SK-N-SH treated with all-trans-retinoic acid at 6 μM for 48 hours (cell line): ENCODE data around the gene MCCD1.

ENCODE experiments used
- ATAC-seq: fragments of 200-7000 bp; cut with Tn5 transposase; 3 replicates; pipeline ENCODE4 v1.9.1; 2020; ENCODE audit warnings: mild to moderate bottlenecking, moderate library complexity
- ARNTL ChIP-seq: fragments of 450-650 bp; formaldehyde crosslinking; IDR thresholded peaks from 2 replicates; pipeline ENCODE4 v1.5.0; 2020; ENCODE audit warnings: low read depth, mild to moderate bottlenecking, moderate library complexity, borderline replicate concordance
- BACH2 ChIP-seq: fragments of 250-450 bp; sonication (Bioruptor Pico); IDR thresholded peaks from 2 replicates; pipeline ENCODE4 v1.9.0; 2021; ENCODE audit warnings: mild to moderate bottlenecking, borderline replicate concordance
- CREB5 ChIP-seq: fragments of 250-450 bp; sonication (Bioruptor Pico); IDR thresholded peaks from 2 replicates; pipeline ENCODE4 v1.5.1; 2020; ENCODE audit warnings: low read depth, mild to moderate bottlenecking, moderate library complexity
- CSDC2 ChIP-seq: fragments of 250-450 bp; sonication (Bioruptor Pico); IDR thresholded peaks from 2 replicates; pipeline ENCODE4 v1.5.0; 2020; ENCODE audit warnings: mild to moderate bottlenecking, moderate library complexity
- CSRNP3 ChIP-seq: fragments of 250-450 bp; sonication (Bioruptor Pico); IDR thresholded peaks from 2 replicates; pipeline ENCODE4 v1.5.1; 2021; ENCODE audit warnings: mild to moderate bottlenecking, moderate library complexity
- ESRRG ChIP-seq: fragments of 250-450 bp; sonication (Bioruptor Pico); IDR thresholded peaks from 2 replicates; pipeline ENCODE4 v1.6.1; 2021; ENCODE audit warnings: mild to moderate bottlenecking
- GLIS3 ChIP-seq: fragments of 250-450 bp; sonication (Bioruptor Pico); IDR thresholded peaks from 2 replicates; pipeline ENCODE4 v1.5.0; 2020; ENCODE audit warnings: mild to moderate bottlenecking, moderate library complexity
- OSR1 ChIP-seq: fragments of 250-450 bp; sonication (Bioruptor Pico); IDR thresholded peaks from 2 replicates; pipeline ENCODE4 v1.8.0; 2022; ENCODE audit warnings: moderate library complexity, mild to moderate bottlenecking, inconsistent platforms
- POU6F1 ChIP-seq: fragments of 250-450 bp; sonication (Bioruptor Pico); IDR thresholded peaks from 2 replicates; pipeline ENCODE4 v1.8.0; 2021; ENCODE audit warnings: low read depth, mild to moderate bottlenecking, moderate library complexity, borderline replicate concordance
- PPARA ChIP-seq: fragments of 250-450 bp; sonication (Bioruptor Pico); IDR thresholded peaks from 2 replicates; pipeline ENCODE4 v1.5.0; 2020; ENCODE audit warnings: mild to moderate bottlenecking, borderline replicate concordance
- RARB ChIP-seq: fragments of 250-450 bp; sonication (Bioruptor Pico); IDR thresholded peaks from 2 replicates; pipeline ENCODE4 v1.8.0; 2021; ENCODE audit warnings: mild to moderate bottlenecking, moderate library complexity
- SNAI2 ChIP-seq: fragments of 250-450 bp; sonication (Bioruptor Pico); IDR thresholded peaks from 2 replicates; pipeline ENCODE4 v1.5.0; 2020; ENCODE audit warnings: mild to moderate bottlenecking, moderate library complexity
- TCF4 ChIP-seq: fragments of 250-450 bp; sonication (Bioruptor Pico); IDR thresholded peaks from 2 replicates; pipeline ENCODE4 v1.8.0; 2021; ENCODE audit warnings: mild to moderate bottlenecking, moderate library complexity, borderline replicate concordance
- TOX ChIP-seq: fragments of 250-450 bp; sonication (Bioruptor Pico); IDR thresholded peaks from 2 replicates; pipeline ENCODE4 v1.8.0; 2021; ENCODE audit warnings: mild to moderate bottlenecking, moderate library complexity, borderline replicate concordance
- TSHZ2 ChIP-seq: fragments of 250-450 bp; sonication (Bioruptor Pico); IDR thresholded peaks from 2 replicates; pipeline ENCODE4 v1.5.0; 2020; ENCODE audit warnings: mild to moderate bottlenecking, moderate library complexity
- ZC3H10 ChIP-seq: fragments of 250-450 bp; sonication (Bioruptor Pico); IDR thresholded peaks from 2 replicates; pipeline ENCODE4 v1.5.1; 2021; ENCODE audit warnings: mild to moderate bottlenecking, moderate library complexity
- ZFP3 ChIP-seq: fragments of 250-450 bp; sonication (Bioruptor Pico); IDR thresholded peaks from 2 replicates; pipeline ENCODE4 v1.5.0; 2020; ENCODE audit warnings: mild to moderate bottlenecking, moderate library complexity
- ZFP30 ChIP-seq: fragments of 450-650 bp; formaldehyde crosslinking; IDR thresholded peaks from 2 replicates; pipeline ENCODE4 v1.5.0; 2022; ENCODE audit warnings: mild to moderate bottlenecking, moderate library complexity
- ZNF565 ChIP-seq: fragments of 450-650 bp; formaldehyde crosslinking; conservative IDR thresholded peaks from 2 replicates; pipeline ENCODE4 v1.5.0; 2020; ENCODE audit warnings: low read depth, mild to moderate bottlenecking, moderate library complexity
- ZNF70 ChIP-seq: fragments of 450-650 bp; formaldehyde crosslinking; IDR thresholded peaks from 2 replicates; pipeline ENCODE4 v1.5.0; 2020; ENCODE audit warnings: mild to moderate bottlenecking, moderate library complexity
- ZNF8 ChIP-seq: fragments of 450-650 bp; formaldehyde crosslinking; IDR thresholded peaks from 2 replicates; pipeline ENCODE4 v1.5.0; 2020; ENCODE audit warnings: mild to moderate bottlenecking, moderate library complexity

MCCD1 gene

GRCh38 chr6:31569861-31570536 lies 41.2 kb downstream of the MCCD1 start (continued):
- no peak for TF ChIP-seq TSHZ2

- ATAC-seq, result no peak
- TF ChIP-seq ZNF70 (CRISPR knock-in tag), result no peak
- TF ChIP-seq ZNF565, result no peak
- TF ChIP-seq BACH2 (CRISPR knock-in tag), result no peak
- no peak for TF ChIP-seq TOX (CRISPR knock-in tag)
- no peak for TF ChIP-seq RARB (CRISPR knock-in tag)
- no peak for TF ChIP-seq ESRRG
- TF ChIP-seq CREB5, result no peak
- no peak for TF ChIP-seq SNAI2
- no peak for TF ChIP-seq ARNTL
- no peak for TF ChIP-seq CSRNP3 (CRISPR knock-in tag)
- no peak for TF ChIP-seq ZFP3
- TF ChIP-seq TCF4, result no peak
- no peak for TF ChIP-seq ZFP30
- TF ChIP-seq POU6F1 (CRISPR knock-in tag), result no peak
- no peak for TF ChIP-seq PPARA (CRISPR knock-in tag)
- TF ChIP-seq, all 23 proteins: peak for 0
These were observed 43.5 kb downstream of the MCCD1 start, which contains the start of gene LTA for GRCh38 chr6:31572041-31572911. Gene LTA (plus strand): TSS chr6:31572289. CDS start chr6:31572743, 454 bp downstream.

GRCh38 chr6:31573239-31574105 lies 44.7 kb downstream of the MCCD1 start:
- TF ChIP-seq ZFP3, result no peak
- no peak for TF ChIP-seq TSHZ2
- TF ChIP-seq ZNF70 (CRISPR knock-in tag), result no peak
- TF ChIP-seq ZC3H10, result no peak
- no peak for TF ChIP-seq POU6F1 (CRISPR knock-in tag)
- TF ChIP-seq OSR1 (CRISPR knock-in tag), result no peak
- no peak for TF ChIP-seq TCF4
- TF ChIP-seq GLIS3 (CRISPR knock-in tag), result no peak
- TF ChIP-seq TOX (CRISPR knock-in tag), result no peak
- TF ChIP-seq BACH2 (CRISPR knock-in tag), result no peak
- TF ChIP-seq SNAI2, result no peak
- no peak for TF ChIP-seq ESRRG
- no peak for TF ChIP-seq ARNTL
- TF ChIP-seq CSDC2 (CRISPR knock-in tag), result no peak
- no peak for TF ChIP-seq ZNF565
- TF ChIP-seq ZNF8, result no peak
- TF ChIP-seq ZFP30, result no peak
- ATAC-seq, result no peak
